GM18519 (cell line): ENCODE measurements around the gene MARS1.
"Not testable (repeated sequence)": the region's sequence is repeated elsewhere in the genome, so short reads cannot be mapped to it uniquely, and the experiment has no call there.

ENCODE experiments used
- ATAC-seq: cut with Tn5 transposase; IDR thresholded peaks from one replicate; pipeline ENCODE4 v1.9.1; 2021; ENCODE audit warnings: mild to moderate bottlenecking, moderate library complexity; ENCODE audit not compliant: unreplicated experiment, low FRiP score

MARS1 gene

GRCh38 chr12:57488402-57489156 is 711 bp downstream of the MARS1 start:
- no peak for ATAC-seq

DNA sequence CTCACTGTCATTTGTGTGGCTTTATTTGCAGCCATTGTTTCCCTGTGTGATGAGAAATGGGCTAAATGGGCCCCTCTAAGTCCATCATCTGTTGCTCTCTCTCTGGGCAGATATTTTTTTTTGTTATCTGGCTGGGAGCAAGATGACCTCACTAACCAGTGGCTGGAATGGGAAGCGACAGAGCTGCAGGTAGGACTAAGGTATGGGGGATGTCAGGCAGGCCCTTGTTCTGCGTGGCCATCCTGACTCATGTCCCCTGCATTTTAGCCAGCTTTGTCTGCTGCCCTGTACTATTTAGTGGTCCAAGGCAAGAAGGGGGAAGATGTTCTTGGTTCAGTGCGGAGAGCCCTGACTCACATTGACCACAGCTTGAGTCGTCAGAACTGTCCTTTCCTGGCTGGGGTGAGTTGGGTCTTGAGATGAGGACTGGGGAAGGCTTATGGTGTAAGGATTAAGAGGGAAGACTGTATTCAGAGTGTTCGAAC is 1.3 kb downstream of the MARS1 start:
- no peak for ATAC-seq

DNA sequence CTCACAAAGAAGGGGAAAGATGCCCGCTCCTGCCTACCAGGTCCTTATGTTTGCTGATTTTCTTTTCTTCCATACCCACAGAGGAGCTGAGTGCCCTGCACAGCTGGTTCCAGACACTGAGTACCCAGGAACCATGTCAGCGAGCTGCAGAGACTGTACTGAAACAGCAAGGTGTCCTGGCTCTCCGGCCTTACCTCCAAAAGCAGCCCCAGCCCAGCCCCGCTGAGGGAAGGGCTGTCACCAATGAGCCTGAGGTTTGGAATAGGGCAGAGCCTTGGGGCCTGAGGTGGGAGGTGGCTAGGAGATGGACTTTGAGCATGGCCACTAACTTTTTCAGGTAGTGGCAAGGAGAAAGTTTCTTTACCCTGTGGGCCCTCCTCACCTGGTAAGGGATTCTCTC is 2.3 kb downstream of the MARS1 start:
- ATAC-seq: no peak

DNA sequence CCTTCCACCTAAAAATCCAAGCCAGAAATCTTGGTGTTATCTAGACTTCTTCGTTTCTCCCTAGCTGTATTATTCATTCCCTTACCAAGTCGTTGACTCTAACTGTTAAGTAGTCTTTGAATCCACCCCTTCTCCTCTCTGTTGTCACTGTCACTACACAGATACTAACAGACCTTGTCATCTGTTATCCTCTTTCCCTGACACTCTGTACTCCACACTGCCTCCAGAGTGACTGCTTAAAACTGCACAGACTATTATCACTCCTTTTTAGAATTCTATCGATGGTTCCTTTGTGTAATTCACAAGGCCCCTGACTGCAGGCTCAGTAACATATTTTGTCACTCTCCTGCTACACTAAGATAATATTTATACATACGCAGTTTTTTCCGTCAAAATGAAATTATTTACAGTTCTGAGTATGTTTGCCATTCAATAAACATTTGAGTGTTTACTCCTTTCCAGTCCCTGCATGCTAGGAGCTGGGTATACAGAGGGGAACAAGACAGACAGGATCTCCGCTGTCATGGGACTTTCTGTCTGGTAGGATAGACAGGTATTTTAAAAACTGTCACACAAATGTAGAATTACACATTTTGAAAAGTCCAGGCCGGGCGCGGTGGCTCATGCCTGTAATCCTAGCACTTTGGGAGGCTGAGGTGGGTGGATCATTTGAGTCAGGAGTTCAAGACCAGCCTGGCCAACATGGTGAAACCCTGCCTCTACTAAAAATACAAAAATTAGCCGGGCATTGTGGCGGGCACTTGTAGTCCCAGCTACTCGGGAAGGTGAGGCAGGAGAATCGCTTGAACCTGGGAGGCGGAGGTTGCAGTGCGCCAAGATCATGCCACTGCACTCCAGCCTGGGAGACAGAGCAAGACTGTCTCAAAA is 3.8 kb downstream of the MARS1 start:
- no peak for ATAC-seq

DNA sequence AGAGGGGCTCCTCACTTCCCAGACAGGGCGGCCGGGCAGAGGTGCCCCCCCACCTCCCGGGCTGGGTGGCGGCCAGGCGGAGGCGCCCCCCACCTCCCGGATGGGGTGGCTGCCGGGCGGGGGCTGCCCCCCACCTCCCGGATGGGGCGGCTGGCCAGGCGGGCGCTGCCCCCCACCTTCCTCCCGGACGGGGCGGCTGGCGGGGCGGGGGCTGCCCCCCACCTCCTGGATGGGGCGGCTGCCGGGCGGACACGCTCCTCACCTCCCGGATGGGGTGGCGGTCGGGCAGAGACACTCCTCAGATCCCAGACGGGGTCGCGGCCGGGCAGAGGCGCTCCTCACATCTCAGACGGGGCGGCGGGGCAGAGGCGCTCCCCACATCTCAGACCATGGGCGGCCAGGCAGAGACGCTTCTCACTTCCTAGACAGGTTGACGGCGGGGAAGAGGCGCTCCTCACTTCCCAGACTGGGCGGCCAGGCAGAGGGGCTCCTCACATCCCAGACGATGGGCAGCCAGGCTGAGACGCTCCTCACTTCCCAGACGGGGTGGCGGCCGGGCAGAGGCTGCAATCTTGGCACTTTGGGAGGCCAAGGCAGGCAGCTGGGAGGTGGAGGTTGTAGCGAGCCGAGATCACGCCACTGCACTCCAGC is 7.3 kb downstream of the MARS1 start:
- ATAC-seq: not testable (repeated sequence)

- ATAC-seq: no peak
Measured at GRCh38 chr12:57496822-57497221, 9.0 kb downstream of the MARS1 start.

GRCh38 chr12:57497223-57498131 is 9.6 kb downstream of the MARS1 start:
- no peak for ATAC-seq

DNA sequence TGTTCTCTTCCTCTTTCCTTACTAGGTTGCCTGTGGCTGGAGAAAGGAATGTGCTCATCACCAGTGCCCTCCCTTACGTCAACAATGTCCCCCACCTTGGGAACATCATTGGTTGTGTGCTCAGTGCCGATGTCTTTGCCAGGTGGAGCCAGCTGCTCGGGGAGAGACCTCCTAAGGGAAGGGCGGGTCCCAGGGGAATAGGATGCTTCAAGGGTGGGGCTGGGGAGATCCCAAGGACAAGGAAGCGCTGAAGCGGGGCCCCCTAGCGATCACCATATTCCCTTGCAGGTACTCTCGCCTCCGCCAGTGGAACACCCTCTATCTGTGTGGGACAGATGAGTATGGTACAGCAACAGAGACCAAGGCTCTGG is 10.2 kb downstream of the MARS1 start:
- no peak for ATAC-seq

DNA sequence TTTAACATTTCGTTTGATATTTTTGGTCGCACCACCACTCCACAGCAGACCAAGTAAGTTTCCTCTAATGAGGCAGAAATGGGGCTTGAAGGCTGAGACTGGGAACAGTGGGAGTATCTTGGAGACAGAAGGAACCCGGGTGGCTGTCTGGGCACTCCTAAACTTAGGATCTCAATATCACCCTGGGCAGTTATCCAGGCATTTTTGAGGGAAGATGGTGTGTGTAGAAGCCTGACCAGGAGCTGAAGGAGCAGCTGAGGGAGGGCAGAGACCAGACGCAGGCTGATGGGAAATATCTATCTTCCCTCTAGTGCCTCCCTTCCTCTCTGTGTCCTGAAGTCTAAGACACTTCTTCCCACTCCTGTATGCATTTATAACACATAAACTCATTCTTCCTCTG is 10.7 kb downstream of the MARS1 start:
- no peak for ATAC-seq

DNA sequence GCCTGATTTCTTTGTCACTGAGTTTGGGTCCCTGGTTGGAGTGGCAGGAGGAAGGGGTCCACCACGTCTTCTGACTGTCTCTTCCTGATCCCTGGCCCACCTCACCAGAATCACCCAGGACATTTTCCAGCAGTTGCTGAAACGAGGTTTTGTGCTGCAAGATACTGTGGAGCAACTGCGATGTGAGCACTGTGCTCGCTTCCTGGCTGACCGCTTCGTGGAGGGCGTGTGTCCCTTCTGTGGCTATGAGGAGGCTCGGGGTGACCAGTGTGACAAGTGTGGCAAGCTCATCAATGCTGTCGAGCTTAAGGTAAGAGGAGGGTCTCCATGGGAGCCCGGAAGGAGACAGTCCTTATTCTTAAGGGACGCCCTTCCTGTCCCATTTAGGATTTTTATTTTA is 12.3 kb downstream of the MARS1 start:
- ATAC-seq: no peak

DNA sequence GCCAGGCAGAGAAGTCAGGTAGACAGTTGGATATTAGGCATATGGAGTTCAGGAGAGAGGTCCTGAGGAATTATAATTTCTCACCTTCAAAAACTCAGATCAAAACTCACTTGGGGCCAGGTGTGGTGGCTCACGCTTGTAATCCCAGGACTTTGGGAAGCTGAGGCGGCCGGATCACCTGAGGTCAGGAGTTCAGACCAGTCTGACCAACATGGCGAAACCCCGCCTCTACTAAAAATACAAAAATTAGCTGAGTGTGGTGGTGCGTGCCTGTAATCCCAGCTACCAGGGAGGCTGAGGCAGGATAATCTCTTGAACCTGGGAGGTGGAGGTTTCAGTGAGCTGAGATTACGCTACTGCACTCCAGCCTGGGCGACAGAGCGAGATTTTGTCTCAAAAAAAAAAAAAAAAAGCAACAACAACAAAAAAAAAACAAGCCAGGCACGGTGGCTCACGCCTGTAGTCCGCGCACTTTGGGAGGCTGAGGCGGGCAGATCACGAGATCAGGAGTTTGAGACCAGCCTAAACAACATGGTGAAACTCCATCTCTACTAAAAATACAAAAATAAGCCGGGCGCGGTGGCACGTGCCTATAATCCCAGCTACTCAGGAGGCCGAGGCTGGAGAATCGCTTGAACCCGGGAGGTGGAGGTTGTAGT is 14.6 kb downstream of the MARS1 start:
- not testable (repeated sequence) for ATAC-seq

- not testable (repeated sequence) for ATAC-seq
Measured at GRCh38 chr12:57506541-57506940, 18.7 kb downstream of the MARS1 start.

GRCh38 chr12:57507796-57508195 is 19.9 kb downstream of the MARS1 start:
- not testable (repeated sequence) for ATAC-seq

GRCh38 chr12:57511161-57511560 is 23.3 kb downstream of the MARS1 start:
- no peak for ATAC-seq

GRCh38 chr12:57511588-57512325 is 23.9 kb downstream of the MARS1 start:
- ATAC-seq: no peak

DNA sequence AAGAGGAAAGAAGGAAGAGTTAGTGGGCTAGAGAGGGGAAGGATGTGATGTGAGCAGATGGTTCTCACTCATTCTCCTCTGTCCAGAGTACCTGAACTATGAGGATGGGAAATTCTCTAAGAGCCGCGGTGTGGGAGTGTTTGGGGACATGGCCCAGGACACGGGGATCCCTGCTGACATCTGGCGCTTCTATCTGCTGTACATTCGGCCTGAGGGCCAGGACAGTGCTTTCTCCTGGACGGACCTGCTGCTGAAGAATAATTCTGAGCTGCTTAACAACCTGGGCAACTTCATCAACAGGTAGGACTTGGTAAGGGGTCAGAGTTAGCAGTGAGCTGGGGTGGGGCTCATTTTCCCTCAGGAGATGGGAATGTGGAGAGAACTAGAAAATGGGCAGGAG is 24.8 kb downstream of the MARS1 start:
- no peak for ATAC-seq

GRCh38 chr12:57513266-57513665 is 25.4 kb downstream of the MARS1 start:
- ATAC-seq: no peak

- ATAC-seq: not testable (repeated sequence)
Measured at GRCh38 chr12:57513677-57514076, 25.8 kb downstream of the MARS1 start.

- not testable (repeated sequence) for ATAC-seq
Measured at GRCh38 chr12:57514246-57514645, 26.4 kb downstream of the MARS1 start.
